ENCODE data around the gene PCNP. TPM values are rescaled to one million over a fixed set of nuclear protein-coding genes. Genes with fewer than 3 reads are reported as not detected.

Gene PCNP
- total RNA-seq, 6 experiments from 2014 or later, result 161 to 205 (median 180) TPM

DNA sequence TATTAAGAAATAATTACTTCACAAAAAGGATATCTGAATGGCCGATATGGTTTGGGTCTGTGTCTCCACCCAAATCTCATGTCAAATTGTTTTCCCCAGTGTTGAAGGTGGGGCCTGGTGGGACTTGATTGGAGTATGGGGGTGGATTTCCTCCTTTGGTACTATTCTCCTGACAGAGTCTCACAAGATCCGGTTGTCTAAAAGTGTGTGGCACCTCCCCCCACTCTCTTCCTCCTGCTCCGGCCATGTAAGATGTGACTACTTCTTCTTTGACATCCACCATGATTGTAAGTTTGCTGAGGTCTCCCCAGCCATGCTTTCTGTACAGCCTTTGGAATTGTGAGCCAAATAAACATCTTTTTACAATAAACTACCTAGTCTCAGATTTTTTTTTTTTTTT lies 68.5 kb downstream of the PCNP start:
- no peak overlapping the region for H3K27ac Mint-ChIP-seq
- H3K4me3 Mint-ChIP-seq, result no peak overlapping the region
- H3K36me3 Mint-ChIP-seq (ENCODE audit: low read depth), result peaks cover 4% of the 10 kb centered on the region; the same call in 1 of the 2 replicates
- H3K4me1 Mint-ChIP-seq (ENCODE audit: low read depth), result peaks cover 26% of the 10 kb centered on the region
- DNase-seq, result no peak
- H3K9me3 Mint-ChIP-seq, result no peaks in the 10 kb centered on the region
- peaks cover 14% of the 10 kb centered on the region for H3K27me3 Mint-ChIP-seq (ENCODE audit: insufficient read depth)
- no peak for TF ChIP-seq CTCF (IDR thresholded peaks at IDR 0.05)

DNA sequence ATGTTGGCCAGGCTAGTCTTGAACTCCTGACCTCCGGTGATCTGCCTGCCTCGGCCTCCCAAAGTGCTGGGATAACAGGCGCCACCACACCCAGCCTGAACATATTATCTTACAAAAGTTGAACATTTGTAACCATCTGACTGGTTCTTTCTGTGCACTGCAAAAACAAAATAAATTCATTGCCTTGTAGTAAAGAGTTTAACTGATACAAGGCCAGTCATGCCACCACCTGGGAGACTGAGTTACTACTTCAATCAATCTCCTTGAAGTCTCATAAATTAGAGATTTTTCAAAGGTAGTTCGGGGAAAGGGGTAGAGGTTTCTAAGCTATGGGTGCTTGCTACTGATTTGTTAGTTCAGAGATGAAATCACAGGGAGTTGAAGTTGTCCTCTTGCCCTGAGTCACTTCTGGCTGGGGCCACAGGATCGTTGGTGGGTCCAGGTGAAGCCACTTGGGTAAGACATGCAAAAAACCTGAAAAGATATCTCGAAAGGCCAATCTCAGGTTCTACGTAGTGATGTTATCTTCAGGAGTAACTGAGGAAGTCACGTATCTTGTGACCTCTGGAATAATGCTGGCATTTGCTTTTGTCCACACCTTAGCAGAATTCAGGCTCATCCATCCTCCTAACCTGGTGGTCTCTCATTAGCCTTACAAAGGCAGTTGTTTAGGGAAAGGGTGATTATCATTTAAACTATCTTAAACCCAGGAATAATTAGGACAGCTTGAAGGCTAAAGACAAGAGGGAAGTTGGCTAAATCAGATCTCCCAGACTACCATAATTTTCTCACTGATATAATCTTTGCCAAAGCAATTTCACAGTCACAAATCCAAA lies 69.2 kb downstream of the PCNP start:
- Mint-ChIP-seq H3K36me3 (ENCODE audit: low read depth) (peaks cover 4% of the 10 kb centered on the region; the same call in 1 of the 2 replicates), H3K4me3 (no peak overlapping the region), H3K9me3 (no peaks in the 10 kb centered on the region), H3K27ac (peak overlapping the region; percentile 80), H3K4me1 (ENCODE audit: low read depth) (peaks cover 26% of the 10 kb centered on the region), H3K27me3 (ENCODE audit: insufficient read depth) (peaks cover 12% of the 10 kb centered on the region)
- DNase-seq, result no peak
- no peak for TF ChIP-seq CTCF (IDR thresholded peaks at IDR 0.05)

Other genes starting within 250 kb of the PCNP start
- 1 to 10 TPM; 4.1 to 6.7 (median 5.6) TPM for gene SENP7, start 61.0 kb upstream of the PCNP start, total RNA-seq (2021; fragmentation: NEBNext Ultra II Directional; extraction: Animal tissue kit (Norgen Biotek cat#: 25700))
- 10 to 100 TPM; 19.9 to 26.9 (median 22.0) TPM for gene TRMT10C, start 12.3 kb upstream of the PCNP start, total RNA-seq (2021; fragmentation: NEBNext Ultra II Directional; extraction: Animal tissue kit (Norgen Biotek cat#: 25700))
- gene ZBTB11, start 103.0 kb downstream of the PCNP start, total RNA-seq (2021; fragmentation: NEBNext Ultra II Directional; extraction: Animal tissue kit (Norgen Biotek cat#: 25700)), result 10 to 100 TPM; 13.0 to 16.3 (median 15.5) TPM
- 1,000 to 10,000 TPM in 5 of 6 experiments, 100 to 1,000 TPM in 1; 995 to 1,172 (median 1,151) TPM for gene RPL24, start 112.5 kb downstream of the PCNP start, total RNA-seq (2021; fragmentation: NEBNext Ultra II Directional; extraction: Animal tissue kit (Norgen Biotek cat#: 25700))
- gene CEP97, start 150.4 kb downstream of the PCNP start, total RNA-seq (2021; fragmentation: NEBNext Ultra II Directional; extraction: Animal tissue kit (Norgen Biotek cat#: 25700)), result 10 to 100 TPM; 10.6 to 17.4 (median 14.0) TPM
- gene NXPE3, start 205.0 kb downstream of the PCNP start, total RNA-seq (2021; fragmentation: NEBNext Ultra II Directional; extraction: Animal tissue kit (Norgen Biotek cat#: 25700)), result 10 to 100 TPM; 37.7 to 44.3 (median 41.0) TPM